OCI-LY3 (cell line): ENCODE results near the gene OCEL1.

Experiments used
- H2AFZ ChIP-seq: fragments of 200-600, 300-600 bp; shearing (Covaris generic); 2 replicates; pipeline ENCODE4 v1.6.0; 2014; ENCODE audit warnings: antibody characterized with exemption, low read depth, low read length
- H3K27ac ChIP-seq: fragments of 200-600, 300-600 bp; sonication (generic); 2 replicates; pipeline ENCODE4 v1.5.1; 2014; ENCODE audit warnings: mild to moderate bottlenecking, low read length, moderate library complexity, mixed read lengths
- H3K27me3 ChIP-seq: fragments of 200-600, 300-600 bp; sonication (generic); 2 replicates; pipeline ENCODE4 v1.6.1; 2014; ENCODE audit warnings: low read depth, low read length, mixed read lengths
- H3K36me3 ChIP-seq: fragments of 200-600, 300-600 bp; sonication (generic); replicated peaks from 2 replicates; pipeline ENCODE3; 2014; ENCODE audit warnings: low read depth, low read length, mixed read lengths
- H3K4me1 ChIP-seq: fragments of 300-600, 200-600 bp; sonication (generic); 2 replicates; pipeline ENCODE4 v1.6.1; 2014; ENCODE audit warnings: low read length, mixed read lengths
- H3K4me2 ChIP-seq: fragments of 200-600, 300-600 bp; sonication (generic); 2 replicates; pipeline ENCODE4 v1.6.1; 2014; ENCODE audit warnings: low read length, mixed read lengths
- H3K4me3 ChIP-seq: fragments of 300-600, 200-600 bp; sonication (generic); 2 replicates; pipeline ENCODE4 v1.5.1; 2014; ENCODE audit warnings: antibody characterized with exemption, mild to moderate bottlenecking, low read length, moderate library complexity
- H3K79me2 ChIP-seq: fragments of 300-600, 200-600 bp; shearing (Covaris generic); 2 replicates; pipeline ENCODE4 v1.6.1; 2014; ENCODE audit warnings: mild to moderate bottlenecking, low read length, mixed read lengths
- H3K9ac ChIP-seq: fragments of 300-600, 200-600 bp; shearing (Covaris generic); 2 replicates; pipeline ENCODE4 v1.6.0; 2014; ENCODE audit warnings: mild to moderate bottlenecking, low read length, moderate library complexity
- H3K9me3 ChIP-seq: fragments of 200-600, 300-600 bp; shearing (Covaris generic); 2 replicates; pipeline ENCODE4 v1.6.1; 2014; ENCODE audit warnings: low read length, mixed read lengths; ENCODE audit not compliant: insufficient read depth
- H4K20me1 ChIP-seq: fragments of 200-600, 300-600 bp; sonication (generic); 2 replicates; pipeline ENCODE4 v1.6.1; 2016; ENCODE audit warnings: low read length, mixed read lengths; ENCODE audit not compliant: insufficient read depth
- CTCF ChIP-seq: fragments of 200-600, 300-600 bp; sonication (generic); IDR thresholded peaks from 2 replicates; pipeline ENCODE4 v1.5.1; 2014; ENCODE audit warnings: antibody characterized with exemption, low read length, low read depth
- EZH2phosphoT487 ChIP-seq: fragments of 200-600 bp; shearing (Covaris generic); IDR thresholded peaks from 2 replicates; pipeline ENCODE4 v1.6.1; 2018; ENCODE audit warnings: antibody characterized with exemption, mixed run types, low read depth

Gene OCEL1

GRCh38 chr19:17215127-17215971 lies 10.7 kb upstream of the OCEL1 start, which contains the start of gene USE1:
USE1 (plus strand) TSS chr19:17215357; CDS start chr19:17215406, 49 bp downstream.
- peaks cover 47% of the 10 kb centered on the region for H3K36me3 ChIP-seq
- peak within 1 kb of the TSS; percentile 43 for H2AFZ ChIP-seq
- peak within 1 kb of the TSS; percentile 84 for H3K4me3 ChIP-seq
- H3K27ac ChIP-seq: peak within 1 kb of the TSS; percentile 73
- no peaks in the 10 kb centered on the region for H3K79me2 ChIP-seq
- TF ChIP-seq CTCF (no peak), EZH2phosphoT487 (no peak)
- H3K27me3 ChIP-seq: no peaks in the 10 kb centered on the region
- no peaks in the 10 kb centered on the region for H4K20me1 ChIP-seq
- H3K4me1 ChIP-seq: peaks cover 13% of the 10 kb centered on the region
- no peaks in the 10 kb centered on the region for H3K9me3 ChIP-seq
- H3K4me2 ChIP-seq: peak within 1 kb of the TSS; percentile 70
- H3K9ac ChIP-seq: peak within 1 kb of the TSS; percentile 87

- H3K4me3 ChIP-seq: peak overlapping the region; percentile 84
- no peak for TF ChIP-seq CTCF
- TF ChIP-seq EZH2phosphoT487: no peak
- H3K4me2 ChIP-seq: peak overlapping the region; percentile 70
- peaks cover 13% of the 10 kb centered on the region for H3K4me1 ChIP-seq
- no peaks in the 10 kb centered on the region for H3K9me3 ChIP-seq
- peaks cover 42% of the 10 kb centered on the region for H3K36me3 ChIP-seq
- no peaks in the 10 kb centered on the region for H3K27me3 ChIP-seq
- no peaks in the 10 kb centered on the region for H3K79me2 ChIP-seq
- no peak overlapping the region for H2AFZ ChIP-seq
- no peaks in the 10 kb centered on the region for H4K20me1 ChIP-seq
- H3K9ac ChIP-seq: peak overlapping the region; percentile 87; the same call in 1 of the 2 replicates
- H3K27ac ChIP-seq: peak overlapping the region; percentile 73
Measured at GRCh38 chr19:17216058-17216670, 9.9 kb upstream of the OCEL1 start.

DNA sequence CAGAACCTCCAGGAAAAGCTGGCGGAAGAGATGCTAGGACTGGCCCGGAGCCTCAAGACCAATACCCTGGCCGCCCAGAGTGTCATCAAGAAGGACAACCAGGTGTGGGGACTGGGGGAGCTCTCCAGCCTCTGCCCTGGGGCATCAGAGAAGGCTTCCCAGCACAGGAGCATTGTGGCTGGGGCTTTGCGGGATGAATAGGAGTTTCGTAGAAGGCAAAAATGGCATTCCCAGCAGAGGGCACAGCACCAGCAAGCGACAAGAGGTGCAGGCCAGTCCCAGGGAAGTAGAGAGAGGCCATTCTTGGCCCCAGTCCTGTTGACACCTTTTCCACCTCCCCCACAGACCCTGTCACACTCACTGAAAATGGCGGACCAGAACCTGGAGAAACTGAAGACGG lies 6.7 kb upstream of the OCEL1 start:
- Histone ChIP-seq H4K20me1 (no peaks in the 10 kb centered on the region), H3K27ac (no peak overlapping the region), H3K4me1 (peaks cover 12% of the 10 kb centered on the region), H3K9ac (no peak overlapping the region), H3K4me3 (no peak overlapping the region), H2AFZ (no peak overlapping the region), H3K36me3 (peaks cover 25% of the 10 kb centered on the region), H3K4me2 (no peak overlapping the region), H3K27me3 (no peaks in the 10 kb centered on the region), H3K79me2 (no peaks in the 10 kb centered on the region), H3K9me3 (no peaks in the 10 kb centered on the region)
- TF ChIP-seq EZH2phosphoT487: no peak
- TF ChIP-seq CTCF: no peak

DNA sequence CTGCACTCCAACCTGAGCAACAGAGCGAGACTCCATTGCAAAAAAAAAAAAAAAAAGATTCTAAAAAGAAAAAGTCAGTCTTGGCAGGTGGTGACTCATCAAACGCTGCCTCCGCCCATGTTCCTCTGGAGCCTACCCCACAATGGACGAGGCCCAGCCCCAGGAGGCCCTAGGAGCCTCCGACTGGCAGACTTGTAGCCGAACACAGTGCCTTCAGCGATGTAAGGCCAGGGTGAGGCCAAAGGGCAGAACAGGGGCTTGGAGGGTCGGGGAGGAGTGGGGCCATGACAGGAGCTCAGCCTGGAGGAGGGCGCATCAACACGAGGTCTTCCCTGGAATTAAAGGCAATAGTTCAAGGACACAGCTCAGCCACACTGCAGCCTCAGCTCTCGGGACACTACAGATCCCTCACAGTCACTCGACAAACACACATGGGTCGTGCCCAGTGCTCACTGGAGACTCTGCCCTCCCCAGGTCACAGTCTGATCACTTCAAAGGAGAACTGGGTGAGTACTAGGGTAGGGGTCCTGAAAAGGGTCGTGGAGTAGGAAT lies 5.7 kb upstream of the OCEL1 start:
- Histone ChIP-seq H3K4me3 (no peak overlapping the region), H3K27me3 (no peaks in the 10 kb centered on the region), H3K4me1 (peaks cover 6% of the 10 kb centered on the region), H3K4me2 (no peak overlapping the region), H3K9ac (no peak overlapping the region), H3K79me2 (no peaks in the 10 kb centered on the region), H3K27ac (no peak overlapping the region), H3K36me3 (peaks cover 21% of the 10 kb centered on the region), H4K20me1 (no peaks in the 10 kb centered on the region), H3K9me3 (no peaks in the 10 kb centered on the region), H2AFZ (no peak overlapping the region)
- TF ChIP-seq CTCF (no peak), EZH2phosphoT487 (no peak)
